Activated B cell treated with CpG ODN at 0.5 μM for 24 hours (primary cell): Measurements from ENCODE around the gene ELAPOR1. TPM values are rescaled to one million over a fixed set of nuclear protein-coding genes. Genes with fewer than 3 reads are reported as not detected.

Experiments
- ATAC-seq: fragments of 200-7000 bp; cut with Tn5 transposase; one replicate; pipeline ENCODE4 v1.10.0; 2021; ENCODE audit warnings: low read depth, mild to moderate bottlenecking, moderate library complexity
- CTCF ChIA-PET: fragments of 350-600 bp; sonication (Branson Sonifier 250); formaldehyde crosslinking; loops from one replicate; lab custom pipeline; 2021; ENCODE audit warnings: antibody characterized with exemption; lab: Charles Lee
- POLR2A ChIA-PET: fragments of 350-600 bp; sonication (Branson Sonifier 250); formaldehyde crosslinking; loops from one replicate; lab custom pipeline; 2021; ENCODE audit warnings: antibody characterized with exemption; lab: Charles Lee
- DNase-seq: peaks from one replicate; pipeline ENCODE4 v3.0.0; 2022
- H3K27ac Mint-ChIP-seq: one replicate; pipeline ENCODE4 v1.8.0; 2020; ENCODE audit warnings: mixed read lengths
- H3K27me3 Mint-ChIP-seq: one replicate; pipeline ENCODE4 v1.8.0; 2021; ENCODE audit warnings: mixed read lengths
- H3K36me3 Mint-ChIP-seq: one replicate; pipeline ENCODE4 v1.8.0; 2021; ENCODE audit warnings: low read depth, mixed read lengths
- H3K4me1 Mint-ChIP-seq: one replicate; pipeline ENCODE4 v1.8.0; 2021; ENCODE audit warnings: mixed read lengths
- H3K4me3 Mint-ChIP-seq: one replicate; pipeline ENCODE4 v1.8.0; 2020; ENCODE audit warnings: mild to moderate bottlenecking, mixed read lengths
- H3K9me3 Mint-ChIP-seq: one replicate; pipeline ENCODE4 v1.8.0; 2020; ENCODE audit warnings: mixed read lengths
- intact Hi-C: fragments of 100-400 bp; cut with micrococcal nuclease; formaldehyde crosslinking; loops from one replicate; pipeline ENCODE4 v1.15.1; 2024
- total RNA-seq: library from RNA; stranded (reverse); gene quantifications from 2 replicates; pipeline ENCODE4 v1.2.3, GENCODE V29; 2022
- TF ChIP-seq, protein P1 (sequence below): fragments of 200-600 bp; IDR thresholded peaks from one replicate; pipeline ENCODE4 v1.8.0; 2022; ENCODE audit warnings: antibody characterized with exemption, mild to moderate bottlenecking

ELAPOR1 gene
- total RNA-seq, 1 donor from 2014 or later = 0.38 TPM

GRCh38 chr1:109094871-109095270 is 19.0 kb upstream of the ELAPOR1 start:
- DNase-seq (no peak), ATAC-seq (no peak)
- H3K27me3 Mint-ChIP-seq = no peaks in the 10 kb centered on the region
- intact Hi-C loops = loop anchor here (5.0 kb wide), 1 partner anchor 1287 kb away; no protein-coding TSS in a partner anchor
- TF ChIP-seq, protein P1, sequence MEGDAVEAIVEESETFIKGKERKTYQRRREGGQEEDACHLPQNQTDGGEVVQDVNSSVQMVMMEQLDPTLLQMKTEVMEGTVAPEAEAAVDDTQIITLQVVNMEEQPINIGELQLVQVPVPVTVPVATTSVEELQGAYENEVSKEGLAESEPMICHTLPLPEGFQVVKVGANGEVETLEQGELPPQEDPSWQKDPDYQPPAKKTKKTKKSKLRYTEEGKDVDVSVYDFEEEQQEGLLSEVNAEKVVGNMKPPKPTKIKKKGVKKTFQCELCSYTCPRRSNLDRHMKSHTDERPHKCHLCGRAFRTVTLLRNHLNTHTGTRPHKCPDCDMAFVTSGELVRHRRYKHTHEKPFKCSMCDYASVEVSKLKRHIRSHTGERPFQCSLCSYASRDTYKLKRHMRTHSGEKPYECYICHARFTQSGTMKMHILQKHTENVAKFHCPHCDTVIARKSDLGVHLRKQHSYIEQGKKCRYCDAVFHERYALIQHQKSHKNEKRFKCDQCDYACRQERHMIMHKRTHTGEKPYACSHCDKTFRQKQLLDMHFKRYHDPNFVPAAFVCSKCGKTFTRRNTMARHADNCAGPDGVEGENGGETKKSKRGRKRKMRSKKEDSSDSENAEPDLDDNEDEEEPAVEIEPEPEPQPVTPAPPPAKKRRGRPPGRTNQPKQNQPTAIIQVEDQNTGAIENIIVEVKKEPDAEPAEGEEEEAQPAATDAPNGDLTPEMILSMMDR = no peak
- ChIA-PET CTCF (no interaction called here), POLR2A (interaction anchor here (0.6 kb wide), 1 partner anchor 44 kb away, joined by 4 read pairs; no protein-coding TSS in a partner anchor)
- H3K4me3 Mint-ChIP-seq = no peak overlapping the region
- no peak overlapping the region for H3K27ac Mint-ChIP-seq
- H3K4me1 Mint-ChIP-seq = peaks cover 35% of the 10 kb centered on the region
- H3K9me3 Mint-ChIP-seq = no peaks in the 10 kb centered on the region
- peaks cover 58% of the 10 kb centered on the region for H3K36me3 Mint-ChIP-seq

DNA sequence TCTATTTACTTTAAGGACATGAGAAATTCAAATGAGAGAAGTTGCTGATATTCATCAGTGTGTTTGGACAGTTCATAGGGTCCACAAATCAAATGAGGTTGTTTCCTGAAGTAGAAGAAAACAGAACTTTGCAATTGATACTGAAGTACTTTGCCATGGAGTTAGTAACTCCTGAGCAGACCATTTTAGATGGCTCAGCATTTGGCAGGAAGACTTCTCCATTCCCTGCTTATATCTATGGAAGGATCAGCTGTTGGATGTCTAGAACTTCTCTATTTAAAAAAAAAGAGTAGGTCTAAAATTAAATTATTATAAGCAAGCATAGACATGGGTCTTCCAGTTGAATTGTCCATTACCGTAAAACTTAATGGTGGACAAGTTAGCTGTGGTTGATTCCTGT is 18.3 kb upstream of the ELAPOR1 start:
- intact Hi-C loops = no loop called here
- no peak overlapping the region for H3K27ac Mint-ChIP-seq
- ATAC-seq (no peak), DNase-seq (no peak)
- no peaks in the 10 kb centered on the region for H3K9me3 Mint-ChIP-seq
- H3K27me3 Mint-ChIP-seq = no peaks in the 10 kb centered on the region
- peaks cover 30% of the 10 kb centered on the region for H3K4me1 Mint-ChIP-seq
- peaks cover 56% of the 10 kb centered on the region for H3K36me3 Mint-ChIP-seq
- no peak overlapping the region for H3K4me3 Mint-ChIP-seq
- TF ChIP-seq, protein P1 = no peak
- ChIA-PET POLR2A (interaction anchor here (1.0 kb wide), 1 partner anchor 20 kb away, joined by 3 read pairs; the partner anchor contains the start of gene TAF13), CTCF (no interaction called here)

DNA sequence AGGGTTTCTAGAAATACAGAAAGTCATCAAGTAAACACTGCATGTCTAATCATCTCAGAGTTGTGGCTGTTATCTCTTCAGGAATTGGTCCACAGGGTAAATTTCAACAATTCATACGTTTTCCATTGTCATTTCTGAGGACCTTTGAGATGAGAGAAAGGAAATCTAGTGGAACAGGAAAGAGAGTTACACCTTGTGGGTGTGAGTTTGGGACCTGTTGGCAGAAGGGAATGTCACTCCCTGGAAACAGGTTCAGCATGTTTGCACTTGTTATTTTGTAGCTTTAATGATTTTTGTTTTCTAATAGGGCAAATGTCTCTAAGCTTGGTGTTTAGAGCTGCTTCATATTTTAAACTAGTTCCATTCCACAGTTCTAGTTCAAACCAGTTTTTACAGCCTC is 17.8 kb upstream of the ELAPOR1 start:
- DNase-seq = no peak
- H3K36me3 Mint-ChIP-seq = peaks cover 54% of the 10 kb centered on the region
- no peaks in the 10 kb centered on the region for H3K27me3 Mint-ChIP-seq
- POLR2A ChIA-PET = interaction anchor here (1.0 kb wide), 1 partner anchor 20 kb away, joined by 3 read pairs; the partner anchor contains the start of gene TAF13
- intact Hi-C loops = no loop called here
- H3K4me3 Mint-ChIP-seq = no peak overlapping the region
- peaks cover 30% of the 10 kb centered on the region for H3K4me1 Mint-ChIP-seq
- no peak for ATAC-seq
- H3K27ac Mint-ChIP-seq = no peak overlapping the region
- TF ChIP-seq, protein P1 = no peak
- H3K9me3 Mint-ChIP-seq = no peaks in the 10 kb centered on the region
- CTCF ChIA-PET = no interaction called here

DNA sequence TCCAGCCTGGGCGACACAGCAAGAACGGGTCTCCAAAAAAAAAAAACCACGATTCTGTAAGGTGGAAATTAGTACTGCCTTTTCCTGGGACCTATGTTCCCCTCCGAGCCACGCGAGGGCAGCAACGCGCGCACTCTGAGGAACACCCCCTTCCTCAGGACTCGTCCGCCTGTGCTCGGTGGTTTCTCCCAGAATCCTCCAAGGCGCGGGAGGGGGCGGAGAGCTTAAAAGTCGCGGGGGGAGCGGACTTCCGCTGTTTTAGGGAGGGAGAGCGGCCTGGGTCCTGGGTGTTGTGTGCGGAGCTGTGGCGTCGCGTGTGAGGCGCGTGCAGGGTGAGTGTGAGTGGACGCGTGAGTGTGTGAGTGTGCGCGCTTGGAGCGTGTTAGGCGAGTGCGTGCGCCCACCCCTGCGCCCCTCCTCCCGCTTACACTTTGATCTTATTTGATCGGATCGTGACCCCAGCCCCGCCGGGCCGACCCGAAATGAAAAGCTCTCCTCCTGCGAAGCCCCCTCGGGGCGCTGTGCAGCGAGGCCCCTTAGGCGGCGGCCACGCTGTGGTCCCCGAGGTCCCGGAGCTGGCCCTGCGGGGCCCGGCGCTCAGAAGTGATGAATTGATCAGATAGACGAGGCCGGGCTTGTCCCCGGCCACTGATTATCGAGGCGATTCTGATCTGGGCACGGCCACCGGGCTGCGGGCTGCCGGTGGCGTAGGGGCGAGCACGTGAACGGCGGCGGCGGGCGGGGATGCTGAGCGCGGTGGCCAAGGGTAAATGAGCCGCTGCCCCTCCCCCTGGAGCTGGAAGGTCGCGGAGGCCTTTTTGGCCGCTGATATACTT is 13.8 kb upstream of the ELAPOR1 start:
- ChIA-PET CTCF (interaction anchor here (0.6 to 2.3 kb wide), 16 partner anchors 9 to 1741 kb away, joined by 3 to 22 read pairs (median 4); partner anchors contain the start of genes CLCC1, ELAPOR1, TAF13 and TMEM167B), POLR2A (interaction anchor here (0.6 to 4.0 kb wide), 44 partner anchors 9 to 1287 kb away, joined by 3 to 140 read pairs (median 4); partner anchors contain the start of genes AMPD2, ATXN7L2, CLCC1 and CYB561D1)
- peaks cover 35% of the 10 kb centered on the region for H3K36me3 Mint-ChIP-seq
- TF ChIP-seq, protein P1 = peak; percentile 37
- ATAC-seq (peak; percentile 88), DNase-seq (peak; percentile 93)
- H3K4me3 Mint-ChIP-seq = peak overlapping the region; percentile 95
- peaks cover 19% of the 10 kb centered on the region for H3K4me1 Mint-ChIP-seq
- no peaks in the 10 kb centered on the region for H3K27me3 Mint-ChIP-seq
- H3K27ac Mint-ChIP-seq = peak overlapping the region; percentile 98
- intact Hi-C loops = loop anchor here (1.0 to 5.0 kb wide), 11 partner anchors 10 to 934 kb away; partner anchors contain the start of genes CLCC1, CYB561D1, PSMA5 and STRIP1
- no peaks in the 10 kb centered on the region for H3K9me3 Mint-ChIP-seq
